ENCODE data around the gene NTSR1. TPM values are rescaled to one million over a fixed set of nuclear protein-coding genes. Genes with fewer than 3 reads are reported as not detected.

NTSR1 gene
- total RNA-seq, 1 experiment from 2014 or later, result 0.16 TPM

- intact Hi-C loops (cut with micrococcal nuclease; ENCODE audit: unreplicated experiment), result no loop called here
- no peak overlapping the region for H3K27ac Mint-ChIP-seq (ENCODE audit: unreplicated experiment)
- H3K4me1 Mint-ChIP-seq (ENCODE audit: low read depth, unreplicated experiment), result no peaks in the 10 kb centered on the region
- TF ChIP-seq, protein P1, sequence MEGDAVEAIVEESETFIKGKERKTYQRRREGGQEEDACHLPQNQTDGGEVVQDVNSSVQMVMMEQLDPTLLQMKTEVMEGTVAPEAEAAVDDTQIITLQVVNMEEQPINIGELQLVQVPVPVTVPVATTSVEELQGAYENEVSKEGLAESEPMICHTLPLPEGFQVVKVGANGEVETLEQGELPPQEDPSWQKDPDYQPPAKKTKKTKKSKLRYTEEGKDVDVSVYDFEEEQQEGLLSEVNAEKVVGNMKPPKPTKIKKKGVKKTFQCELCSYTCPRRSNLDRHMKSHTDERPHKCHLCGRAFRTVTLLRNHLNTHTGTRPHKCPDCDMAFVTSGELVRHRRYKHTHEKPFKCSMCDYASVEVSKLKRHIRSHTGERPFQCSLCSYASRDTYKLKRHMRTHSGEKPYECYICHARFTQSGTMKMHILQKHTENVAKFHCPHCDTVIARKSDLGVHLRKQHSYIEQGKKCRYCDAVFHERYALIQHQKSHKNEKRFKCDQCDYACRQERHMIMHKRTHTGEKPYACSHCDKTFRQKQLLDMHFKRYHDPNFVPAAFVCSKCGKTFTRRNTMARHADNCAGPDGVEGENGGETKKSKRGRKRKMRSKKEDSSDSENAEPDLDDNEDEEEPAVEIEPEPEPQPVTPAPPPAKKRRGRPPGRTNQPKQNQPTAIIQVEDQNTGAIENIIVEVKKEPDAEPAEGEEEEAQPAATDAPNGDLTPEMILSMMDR (IDR thresholded peaks at IDR 0.05; ENCODE audit: insufficient read depth in 1 of 2, low read depth in 1 of 2, low read length in 1 of 2, severe bottlenecking in 1 of 2, unreplicated experiment in 1 of 2), result no peak
- ChIA-PET POLR2A (no interaction called here), CTCF (interaction anchor here (0.7 kb wide), 1 partner anchor 8 kb away, joined by 4 read pairs; no protein-coding TSS in a partner anchor)
- no peak for DNase-seq
- Histone ChIP-seq H3K4me3 (ENCODE audit: low read depth, low read length) (no peak overlapping the region), H3K27me3 (replicated peaks; ENCODE audit: control insufficient read depth, insufficient read depth, low read length) (no peaks in the 10 kb centered on the region), H3K4me1 (no peaks in the 10 kb centered on the region), H3K36me3 (ENCODE audit: control insufficient read depth, insufficient read depth, low read length) (no peaks in the 10 kb centered on the region), H3K9me3 (no peaks in the 10 kb centered on the region)
- no peak overlapping the region for H3K4me3 Mint-ChIP-seq (ENCODE audit: unreplicated experiment)
- H3K36me3 Mint-ChIP-seq (ENCODE audit: insufficient read depth, unreplicated experiment), result no peaks in the 10 kb centered on the region
- no peaks in the 10 kb centered on the region for H3K9me3 Mint-ChIP-seq (ENCODE audit: unreplicated experiment)
- H3K27me3 Mint-ChIP-seq (ENCODE audit: insufficient read depth, unreplicated experiment), result no peaks in the 10 kb centered on the region
- no TSS peak for BruUV-seq (replicated peaks)
Observed at GRCh38 chr20:62786157-62786556, 77.5 kb downstream of the NTSR1 start.

DNA sequence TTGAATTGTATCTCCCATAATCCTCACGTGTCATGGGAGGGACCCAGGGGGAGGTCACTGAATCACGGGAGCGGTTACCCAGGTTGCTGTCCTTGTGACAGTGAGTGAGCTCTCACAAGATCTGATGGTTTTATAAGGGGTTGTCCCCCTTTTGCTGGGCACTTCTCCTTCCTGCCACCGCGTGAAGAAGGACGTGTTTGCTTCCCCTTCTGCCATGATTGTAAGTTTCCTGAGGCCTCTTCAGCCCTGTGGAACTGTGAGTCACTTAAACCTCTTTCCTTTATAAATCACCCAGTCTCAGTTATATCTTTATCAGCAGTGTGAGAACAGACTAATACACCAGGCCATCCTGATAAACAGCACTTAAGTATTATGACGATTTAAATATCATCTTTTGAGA is 78.7 kb downstream of the NTSR1 start:
- no peak overlapping the region for H3K4me3 Mint-ChIP-seq (ENCODE audit: unreplicated experiment)
- H3K4me1 ChIP-seq, result no peaks in the 10 kb centered on the region
- no peaks in the 10 kb centered on the region for H3K4me1 Mint-ChIP-seq (ENCODE audit: low read depth, unreplicated experiment)
- no peak for DNase-seq
- no peaks in the 10 kb centered on the region for H3K9me3 ChIP-seq
- intact Hi-C loops (cut with micrococcal nuclease; ENCODE audit: unreplicated experiment), result no loop called here
- ChIA-PET CTCF (interaction anchor here (1.1 to 1.9 kb wide), 2 partner anchors 9 to 21 kb away, joined by 3 to 11 read pairs; partner anchors contain the start of gene MRGBP), POLR2A (no interaction called here)
- no peaks in the 10 kb centered on the region for H3K27me3 Mint-ChIP-seq (ENCODE audit: insufficient read depth, unreplicated experiment)
- no peak overlapping the region for H3K27ac Mint-ChIP-seq (ENCODE audit: unreplicated experiment)
- BruUV-seq (replicated peaks), result no TSS peak
- H3K36me3 Mint-ChIP-seq (ENCODE audit: insufficient read depth, unreplicated experiment), result no peaks in the 10 kb centered on the region
- H3K36me3 ChIP-seq (ENCODE audit: control insufficient read depth, insufficient read depth, low read length), result no peaks in the 10 kb centered on the region
- TF ChIP-seq, protein P1 (IDR thresholded peaks at IDR 0.05; ENCODE audit: insufficient read depth in 1 of 2, low read depth in 1 of 2, low read length in 1 of 2, severe bottlenecking in 1 of 2, unreplicated experiment in 1 of 2), result no peak
- H3K27me3 ChIP-seq (replicated peaks; ENCODE audit: control insufficient read depth, insufficient read depth, low read length), result no peaks in the 10 kb centered on the region
- H3K4me3 ChIP-seq (ENCODE audit: low read depth, low read length), result no peak overlapping the region
- no peaks in the 10 kb centered on the region for H3K9me3 Mint-ChIP-seq (ENCODE audit: unreplicated experiment)

- Histone ChIP-seq H3K36me3 (ENCODE audit: control insufficient read depth, insufficient read depth, low read length) (no peaks in the 10 kb centered on the region), H3K27me3 (replicated peaks; ENCODE audit: control insufficient read depth, insufficient read depth, low read length) (no peaks in the 10 kb centered on the region), H3K4me1 (no peaks in the 10 kb centered on the region), H3K4me3 (ENCODE audit: low read depth, low read length) (no peak overlapping the region), H3K9me3 (no peaks in the 10 kb centered on the region)
- no TSS peak for BruUV-seq (replicated peaks)
- H3K27ac Mint-ChIP-seq (ENCODE audit: unreplicated experiment), result no peak overlapping the region
- no peak overlapping the region for H3K4me3 Mint-ChIP-seq (ENCODE audit: unreplicated experiment)
- H3K27me3 Mint-ChIP-seq (ENCODE audit: insufficient read depth, unreplicated experiment), result no peaks in the 10 kb centered on the region
- DNase-seq, result no peak
- no peaks in the 10 kb centered on the region for H3K4me1 Mint-ChIP-seq (ENCODE audit: low read depth, unreplicated experiment)
- intact Hi-C loops (cut with micrococcal nuclease; ENCODE audit: unreplicated experiment), result no loop called here
- ChIA-PET POLR2A (no interaction called here), CTCF (interaction anchor here (0.9 to 1.9 kb wide), 5 partner anchors 8 to 121 kb away, joined by 3 to 11 read pairs (median 3); partner anchors contain the start of genes MRGBP and OGFR)
- TF ChIP-seq, protein P1 (IDR thresholded peaks at IDR 0.05; ENCODE audit: insufficient read depth in 1 of 2, low read depth in 1 of 2, low read length in 1 of 2, severe bottlenecking in 1 of 2, unreplicated experiment in 1 of 2), result no peak
- H3K36me3 Mint-ChIP-seq (ENCODE audit: insufficient read depth, unreplicated experiment), result no peaks in the 10 kb centered on the region
- no peaks in the 10 kb centered on the region for H3K9me3 Mint-ChIP-seq (ENCODE audit: unreplicated experiment)
Observed at GRCh38 chr20:62787866-62788265, 79.2 kb downstream of the NTSR1 start.
